GM21619 (cell line): ENCODE results near the gene SFTPD.
A peak's percentile ranks its signal among the peaks of the same experiment; 100 is the strongest.
"Not testable (repeated sequence)": the region's sequence is repeated elsewhere in the genome, so short reads cannot be mapped to it uniquely, and the experiment has no call there.

Experiments used
- ATAC-seq: cut with Tn5 transposase; IDR thresholded peaks from one replicate; pipeline ENCODE4 v1.9.1; 2021; ENCODE audit not compliant: unreplicated experiment

SFTPD gene

GRCh38 chr10:79927111-79927828 is 21.6 kb downstream of the SFTPD start:
- ATAC-seq: no peak

GRCh38 chr10:79926037-79926436 is 22.9 kb downstream of the SFTPD start:
- ATAC-seq: no peak

GRCh38 chr10:79925614-79926013 is 23.3 kb downstream of the SFTPD start:
- no peak for ATAC-seq

- ATAC-seq: no peak
These were observed 25.2 kb downstream of the SFTPD start for GRCh38 chr10:79923669-79924068.

- no peak for ATAC-seq
These were observed 25.8 kb downstream of the SFTPD start for GRCh38 chr10:79923145-79923544.

GRCh38 chr10:79922011-79922412 is 26.9 kb downstream of the SFTPD start:
- ATAC-seq: not testable (repeated sequence)

GRCh38 chr10:79915838-79916237 is 33.1 kb downstream of the SFTPD start:
- not testable (repeated sequence) for ATAC-seq

- ATAC-seq: not testable (repeated sequence)
These were observed 34.4 kb downstream of the SFTPD start for GRCh38 chr10:79914512-79914911.

- no peak for ATAC-seq
These were observed 38.1 kb downstream of the SFTPD start for GRCh38 chr10:79910836-79911235.

- ATAC-seq: peak; percentile 51
These were observed 38.6 kb downstream of the SFTPD start for GRCh38 chr10:79910344-79910743.

GRCh38 chr10:79905322-79906314 is 43.3 kb downstream of the SFTPD start:
- no peak for ATAC-seq

GRCh38 chr10:79904671-79905321 is 44.1 kb downstream of the SFTPD start:
- ATAC-seq: peak; percentile 58

- not testable (repeated sequence) for ATAC-seq
These were observed 47.3 kb downstream of the SFTPD start for GRCh38 chr10:79901571-79901970.

GRCh38 chr10:79898597-79899325 is 50.1 kb downstream of the SFTPD start:
- no peak for ATAC-seq

- ATAC-seq: not testable (repeated sequence)
These were observed 56.0 kb downstream of the SFTPD start for GRCh38 chr10:79892896-79893295.

- no peak for ATAC-seq
These were observed 58.4 kb downstream of the SFTPD start for GRCh38 chr10:79890469-79890868.

GRCh38 chr10:79888984-79889383 is 59.9 kb downstream of the SFTPD start:
- ATAC-seq: not testable (repeated sequence)
